Esophagus muscularis mucosa (tissue), 4 donors: ENCODE measurements around the gene PRDM16.

Source experiments
- CTCF ChIP-seq, 3 experiments: fragments of 200-600 bp in 2 of 3; fragments of 450-650 bp in 1 of 3; sonication (generic) in 2 of 3; IDR thresholded peaks; one replicate each; pipeline ENCODE4 v1.5.1; 2017 to 2019; ENCODE audit warnings: antibody characterized with exemption in 3 of 3, mild to moderate bottlenecking in 2 of 3, moderate library complexity in 1 of 3
- EP300 ChIP-seq: sonication (generic); formaldehyde crosslinking; IDR thresholded peaks from one replicate; pipeline ENCODE4 v1.6.1; 2017; ENCODE audit warnings: antibody characterized with exemption
- POLR2A ChIP-seq: fragments of 450-650 bp; IDR thresholded peaks from one replicate; pipeline ENCODE4 v1.6.1; 2017; ENCODE audit warnings: antibody characterized with exemption, moderate library complexity, mild to moderate bottlenecking, low read depth

GRCh38 chr1:3234956-3235355, 166.0 kb downstream of the PRDM16 start:
- no peak for TF ChIP-seq CTCF (IDR thresholded peaks at IDR 0.05)
- no peak for TF ChIP-seq POLR2A
- no peak for TF ChIP-seq EP300
